ENCODE data around the gene ATP6AP1.
"Not testable (repeated sequence)": the region's sequence is repeated elsewhere in the genome, so short reads cannot be mapped to it uniquely, and the experiment has no call there.

The ATP6AP1 gene

DNA sequence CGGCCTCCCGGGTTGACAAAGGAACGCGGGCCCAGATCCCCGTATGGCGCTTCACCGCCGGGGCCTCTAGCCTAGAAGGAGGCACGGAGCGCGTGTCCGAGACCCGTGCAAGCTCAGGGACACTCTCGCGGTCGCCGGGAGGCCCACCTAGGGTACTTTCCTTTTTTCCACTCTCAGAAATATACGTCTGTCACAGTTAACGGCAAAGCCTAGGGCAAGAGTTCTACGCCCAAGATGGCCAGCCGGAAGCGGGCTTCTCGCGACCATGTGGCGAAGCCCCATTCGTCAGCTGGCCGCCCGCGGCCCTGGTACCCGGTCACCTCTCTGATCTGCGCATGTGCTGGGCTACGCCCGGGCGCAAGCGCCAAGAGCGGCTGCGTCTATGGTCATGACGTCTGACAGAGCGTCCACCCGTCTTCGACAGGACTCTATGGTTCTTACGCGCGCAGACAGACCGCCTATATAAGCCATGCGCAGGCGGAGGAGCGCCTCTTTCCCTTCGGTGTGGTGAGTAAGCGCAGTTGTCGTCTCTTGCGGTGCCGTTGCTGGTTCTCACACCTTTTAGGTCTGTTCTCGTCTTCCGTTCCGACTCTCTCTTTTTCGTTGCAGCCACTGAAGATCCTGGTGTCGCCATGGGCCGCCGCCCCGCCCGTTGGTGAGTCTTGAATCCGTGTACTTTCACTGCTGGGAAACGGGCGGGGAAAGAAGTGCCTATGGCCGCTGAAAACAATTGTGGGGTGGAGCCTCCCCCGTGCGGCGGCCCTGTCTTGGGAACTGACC is 30.4 kb upstream of the ATP6AP1 start, which contains the start of gene RPL10:
Gene RPL10 (plus strand): TSS at position 490 of the 780 bp plus-strand sequence. CDS start 143 bp downstream, at position 633.
- H3K4me3 ChIP-seq (replicated peaks; ENCODE audit: low read depth, low read length), result peak within 1 kb of the TSS; percentile 88
- TF ChIP-seq, protein P1, sequence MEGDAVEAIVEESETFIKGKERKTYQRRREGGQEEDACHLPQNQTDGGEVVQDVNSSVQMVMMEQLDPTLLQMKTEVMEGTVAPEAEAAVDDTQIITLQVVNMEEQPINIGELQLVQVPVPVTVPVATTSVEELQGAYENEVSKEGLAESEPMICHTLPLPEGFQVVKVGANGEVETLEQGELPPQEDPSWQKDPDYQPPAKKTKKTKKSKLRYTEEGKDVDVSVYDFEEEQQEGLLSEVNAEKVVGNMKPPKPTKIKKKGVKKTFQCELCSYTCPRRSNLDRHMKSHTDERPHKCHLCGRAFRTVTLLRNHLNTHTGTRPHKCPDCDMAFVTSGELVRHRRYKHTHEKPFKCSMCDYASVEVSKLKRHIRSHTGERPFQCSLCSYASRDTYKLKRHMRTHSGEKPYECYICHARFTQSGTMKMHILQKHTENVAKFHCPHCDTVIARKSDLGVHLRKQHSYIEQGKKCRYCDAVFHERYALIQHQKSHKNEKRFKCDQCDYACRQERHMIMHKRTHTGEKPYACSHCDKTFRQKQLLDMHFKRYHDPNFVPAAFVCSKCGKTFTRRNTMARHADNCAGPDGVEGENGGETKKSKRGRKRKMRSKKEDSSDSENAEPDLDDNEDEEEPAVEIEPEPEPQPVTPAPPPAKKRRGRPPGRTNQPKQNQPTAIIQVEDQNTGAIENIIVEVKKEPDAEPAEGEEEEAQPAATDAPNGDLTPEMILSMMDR (IDR thresholded peaks at IDR 0.05; ENCODE audit: low read depth, low read length, missing control alignments), result no peak
- DNase-seq (ENCODE audit: extremely low read depth, low read depth), result peak; percentile 88

DNA sequence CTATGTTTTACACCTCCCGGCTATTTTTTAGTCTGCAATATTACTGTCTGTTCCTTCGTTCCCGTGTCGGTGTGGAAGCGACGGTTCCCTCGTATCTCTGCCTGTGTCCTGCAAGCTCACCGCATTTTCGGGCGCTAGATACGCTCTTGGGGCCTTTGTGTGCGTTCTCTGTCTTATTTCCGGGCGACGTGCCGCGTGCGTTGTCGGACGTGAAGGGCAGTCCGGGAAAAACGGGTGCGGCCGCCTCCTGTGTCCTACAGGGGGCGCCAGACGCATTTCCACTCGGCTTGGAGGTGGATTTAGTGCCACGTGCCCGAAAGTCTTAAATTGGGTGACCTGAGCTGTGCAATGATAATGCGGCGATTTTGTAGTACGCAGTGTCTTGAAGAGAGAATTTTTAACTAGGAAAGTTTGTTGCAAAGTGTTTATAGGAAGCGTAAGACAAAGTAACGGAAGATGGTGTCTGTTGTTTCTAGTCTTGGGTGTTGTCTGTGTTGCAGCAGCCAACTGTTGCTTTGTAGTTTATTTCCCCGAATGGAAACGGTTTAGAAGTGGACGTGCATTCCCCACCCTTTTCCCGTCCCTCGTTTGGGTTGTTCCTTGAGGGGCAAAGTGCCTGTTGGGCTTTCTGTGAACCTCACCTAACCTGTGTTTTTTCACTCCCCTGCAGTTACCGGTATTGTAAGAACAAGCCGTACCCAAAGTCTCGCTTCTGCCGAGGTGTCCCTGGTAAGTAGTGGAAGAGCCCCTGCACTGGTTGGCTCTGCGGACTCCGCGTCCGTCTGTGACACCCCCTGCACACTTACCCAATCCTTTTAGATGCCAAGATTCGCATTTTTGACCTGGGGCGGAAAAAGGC is 29.6 kb upstream of the ATP6AP1 start:
- H3K4me3 ChIP-seq (replicated peaks; ENCODE audit: low read depth, low read length), result peak overlapping the region; percentile 88
- TF ChIP-seq, protein P1 (IDR thresholded peaks at IDR 0.05; ENCODE audit: low read depth, low read length, missing control alignments), result peak; percentile 65
- no peak for DNase-seq (ENCODE audit: extremely low read depth, low read depth)

DNA sequence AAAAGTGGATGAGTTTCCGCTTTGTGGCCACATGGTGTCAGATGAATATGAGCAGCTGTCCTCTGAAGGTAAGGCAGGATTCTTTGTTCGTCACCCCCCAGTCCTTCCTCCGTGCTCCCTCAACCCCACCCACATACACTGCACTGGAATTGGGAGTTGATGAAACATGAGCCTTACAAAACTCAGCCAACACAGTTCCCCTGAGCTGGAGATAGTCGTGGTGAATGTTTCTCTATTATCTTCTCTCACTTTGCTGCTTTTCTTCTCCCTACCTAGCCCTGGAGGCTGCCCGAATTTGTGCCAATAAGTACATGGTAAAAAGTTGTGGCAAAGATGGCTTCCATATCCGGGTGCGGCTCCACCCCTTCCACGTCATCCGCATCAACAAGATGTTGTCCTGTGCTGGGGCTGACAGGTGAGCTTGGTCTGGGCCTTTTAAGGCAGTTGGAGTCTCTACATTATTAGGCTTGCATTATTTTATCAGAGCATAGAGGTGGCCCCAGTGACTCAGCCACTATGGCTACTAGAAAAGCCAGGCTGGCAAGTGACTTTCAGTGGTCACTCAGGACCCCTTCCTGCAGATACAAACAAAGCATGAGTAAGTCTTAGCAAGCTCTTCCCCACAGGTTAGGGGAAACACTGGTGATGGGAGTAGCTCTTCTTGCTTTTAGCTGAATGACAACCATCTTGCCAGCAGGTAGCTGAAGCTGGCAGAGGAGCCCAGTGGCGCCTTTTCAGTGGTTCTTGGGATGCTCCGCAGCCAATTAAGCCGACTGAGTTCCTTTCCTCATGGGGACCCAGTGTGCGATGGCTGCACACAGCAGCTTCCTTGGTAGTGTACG is 28.7 kb upstream of the ATP6AP1 start:
- no peak for DNase-seq (ENCODE audit: extremely low read depth, low read depth)

DNA sequence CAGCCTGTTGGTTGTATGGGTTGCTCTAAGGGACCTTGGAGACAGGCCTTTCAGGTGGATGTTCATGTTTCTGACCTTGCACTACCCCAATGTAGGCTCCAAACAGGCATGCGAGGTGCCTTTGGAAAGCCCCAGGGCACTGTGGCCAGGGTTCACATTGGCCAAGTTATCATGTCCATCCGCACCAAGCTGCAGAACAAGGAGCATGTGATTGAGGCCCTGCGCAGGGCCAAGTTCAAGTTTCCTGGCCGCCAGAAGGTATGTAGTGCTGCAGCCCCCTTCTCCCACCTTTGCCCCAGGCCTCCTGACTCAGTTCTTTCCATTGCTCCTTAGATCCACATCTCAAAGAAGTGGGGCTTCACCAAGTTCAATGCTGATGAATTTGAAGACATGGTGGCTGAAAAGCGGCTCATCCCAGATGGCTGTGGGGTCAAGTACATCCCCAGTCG is 28.1 kb upstream of the ATP6AP1 start:
- peak overlapping the region; percentile 88 for H3K4me3 ChIP-seq (replicated peaks; ENCODE audit: low read depth, low read length)
- DNase-seq (ENCODE audit: extremely low read depth, low read depth), result not testable (repeated sequence)

More for the DNA sequence above, 28.7 kb upstream of the ATP6AP1 start:
- TF ChIP-seq, protein P1 (IDR thresholded peaks at IDR 0.05; ENCODE audit: low read depth, low read length, missing control alignments), result no peak
- H3K4me3 ChIP-seq (replicated peaks; ENCODE audit: low read depth, low read length), result peak overlapping the region; percentile 88

DNA sequence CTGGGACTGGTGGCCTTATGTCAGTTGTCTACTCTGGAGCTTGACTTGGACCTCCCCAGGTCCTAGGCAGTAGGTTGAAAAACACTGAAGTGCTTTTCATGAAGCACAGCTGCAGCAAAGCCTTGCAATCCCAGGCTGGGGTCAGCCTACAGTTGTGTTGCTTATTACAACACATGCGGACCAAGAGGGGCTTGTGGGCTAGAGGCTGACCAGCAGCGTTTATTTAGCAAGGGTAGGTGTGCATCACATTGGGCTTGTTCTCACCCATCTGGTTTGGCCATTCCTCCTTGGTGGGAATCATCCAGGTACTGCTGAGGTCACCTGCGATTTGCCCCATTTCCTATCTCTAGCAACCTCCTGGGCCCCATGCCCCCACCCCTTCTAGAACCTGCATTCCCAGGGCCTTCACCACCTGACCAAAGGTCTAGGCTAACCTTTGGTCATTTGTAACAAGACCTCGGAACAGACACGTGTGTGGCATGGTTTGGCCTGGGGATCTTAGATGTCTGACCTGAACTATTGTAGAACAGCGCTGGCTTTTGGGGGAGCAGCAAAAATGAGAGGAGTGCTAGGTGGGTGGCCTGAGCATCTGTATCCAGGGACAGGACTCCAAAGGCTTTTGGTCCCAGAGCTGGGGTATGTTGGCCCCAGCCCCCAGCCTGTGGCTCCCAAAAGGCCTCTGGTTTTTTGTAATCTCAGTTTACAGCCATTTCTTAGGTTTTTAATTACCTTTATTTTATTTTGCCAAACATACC is 27.3 kb upstream of the ATP6AP1 start:
- DNase-seq (ENCODE audit: extremely low read depth, low read depth), result no peak
- TF ChIP-seq, protein P1 (IDR thresholded peaks at IDR 0.05; ENCODE audit: low read depth, low read length, missing control alignments), result no peak
- H3K4me3 ChIP-seq (replicated peaks; ENCODE audit: low read depth, low read length), result peak overlapping the region; percentile 88

DNA sequence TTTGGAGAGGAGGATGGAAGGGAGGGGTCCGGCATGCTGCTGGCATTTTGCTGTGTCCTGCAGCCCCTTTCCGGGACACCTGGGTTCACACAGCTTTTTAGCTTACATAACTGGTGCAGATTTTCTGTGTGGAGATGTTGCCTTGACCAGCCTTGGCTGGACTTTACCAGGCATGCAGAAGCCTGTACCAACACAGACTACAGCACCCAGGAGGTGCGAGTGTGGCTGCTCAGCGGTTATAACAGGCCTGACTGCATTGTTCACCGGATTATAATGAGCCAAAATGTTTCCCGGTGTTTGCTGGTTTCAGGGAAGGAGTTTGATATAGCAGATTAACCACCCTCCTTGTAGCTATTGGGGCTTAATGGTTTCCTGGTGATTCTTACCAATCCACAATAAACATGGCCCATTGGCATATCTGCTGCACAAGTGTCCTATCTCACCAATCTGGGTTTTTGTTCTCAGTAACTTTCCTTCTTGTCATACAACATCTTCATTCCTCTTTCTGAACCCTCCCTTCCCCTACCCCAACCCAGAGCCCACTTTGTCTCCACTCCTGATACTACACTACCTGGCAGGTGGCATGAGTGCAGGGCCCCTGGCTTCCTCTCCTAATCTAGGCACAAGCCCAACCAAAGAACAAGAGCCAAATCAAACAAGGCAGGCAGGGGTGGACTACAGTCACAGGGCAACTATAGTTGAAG is 26.4 kb upstream of the ATP6AP1 start:
- H3K4me3 ChIP-seq (replicated peaks; ENCODE audit: low read depth, low read length), result no peak overlapping the region
- DNase-seq (ENCODE audit: extremely low read depth, low read depth), result no peak
- TF ChIP-seq, protein P1 (IDR thresholded peaks at IDR 0.05; ENCODE audit: low read depth, low read length, missing control alignments), result no peak

Measured in HFF-Myc (cell line).